K562 (cell line): ENCODE data around the gene SLC25A14. TPM values are rescaled to one million over a fixed set of nuclear protein-coding genes. Genes with fewer than 3 reads are reported as not detected.

Source experiments
- ATAC-seq: fragments of 200-7000 bp; cut with Tn5 transposase; 3 replicates; pipeline ENCODE4 v1.9.1; 2020; ENCODE audit warnings: moderate library complexity
- BruUV-seq: library from RNA; stranded (reverse); fragments of 400-500 nt; replicated peaks from 2 replicates; lab custom pipeline; 2021; lab: Mats Ljungman, UMichigan
- CTCF ChIA-PET: fragments of 300-600 bp; formaldehyde crosslinking; extraction: SDS; loops from one replicate; lab custom pipeline; 2021; ENCODE audit warnings: low intra/inter-chr PET ratio; lab: Yijun Ruan, JAX
- POLR2A ChIA-PET: fragments of 300-600, 350-650 bp; sonication (Branson Sonifier 250); formaldehyde crosslinking; extraction: SDS; loops from one replicate; lab custom pipeline; 2021; ENCODE audit warnings: antibody characterized with exemption, inconsistent platforms; lab: Yijun Ruan, JAX
- DNase-seq, 4 experiments: peaks; one replicate each; pipeline versions ENCODE4 v3.0.0 to v3.0.0-alpha.2; 2011 to 2018; ENCODE audit warnings: low spot score in 3 of 4, mixed read lengths in 3 of 4; ENCODE audit errors: extremely low read depth in 1 of 4
- FAIRE-seq: peaks from 2 replicates; lab custom pipeline; 2011; peaks lifted over from hg19 to GRCh38; lab: Jason Lieb, UNC
- H2AFZ ChIP-seq: 2 replicates; pipeline ENCODE4 v1.6.0; 2011; ENCODE audit warnings: low read depth, low read length, control low read depth, inconsistent platforms
- H3K27ac ChIP-seq: fragments of 200-600 bp; 3 replicates; pipeline ENCODE4 v1.8.0; 2011; ENCODE audit warnings: low read depth, mild to moderate bottlenecking, control low read depth, inconsistent platforms, low read length, moderate library complexity, mixed read lengths; ENCODE audit errors: extremely low read depth
- H3K27me3 ChIP-seq, 2 experiments: fragments of 300-600 bp in 1 of 2; 2 replicates in 1 of 2; 3 replicates in 1 of 2; pipeline versions ENCODE4 v1.6.0 to v1.8.0; 2011; ENCODE audit warnings: inconsistent platforms in 2 of 2, low read length in 2 of 2, mild to moderate bottlenecking in 1 of 2, mixed read lengths in 1 of 2, moderate library complexity in 1 of 2; ENCODE audit not compliant: control insufficient read depth in 2 of 2, insufficient read depth in 2 of 2
- H3K36me3 ChIP-seq: fragments of 300-600 bp; 3 replicates; pipeline ENCODE4 v1.8.0; 2011; ENCODE audit warnings: mild to moderate bottlenecking, low read length, inconsistent platforms; ENCODE audit not compliant: control insufficient read depth, insufficient read depth
- H3K4me1 ChIP-seq, 2 experiments: fragments of 200-600 bp in 1 of 2; replicated peaks in 1 of 2; 2 replicates in 1 of 2; 3 replicates in 1 of 2; pipeline versions ENCODE4 v1.5.1 to v1.8.0; 2011; ENCODE audit warnings: inconsistent platforms in 2 of 2, low read length in 2 of 2, mild to moderate bottlenecking in 1 of 2, mixed read lengths in 1 of 2, moderate library complexity in 1 of 2; ENCODE audit not compliant: control insufficient read depth in 2 of 2, insufficient read depth in 2 of 2
- H3K4me2 ChIP-seq: 2 replicates; pipeline ENCODE4 v1.6.1; 2011; ENCODE audit warnings: low read length, control low read depth, inconsistent platforms, mixed read lengths; ENCODE audit not compliant: insufficient read depth
- H3K4me3 ChIP-seq: fragments of 200-600 bp; sonication (generic), shearing (Covaris generic); 2 replicates; pipeline ENCODE4 v1.5.1; 2016; ENCODE audit warnings: control low read depth, inconsistent platforms
- H3K79me2 ChIP-seq: fragments of 200-600 bp; 3 replicates; pipeline ENCODE4 v1.8.0; 2011; ENCODE audit warnings: low read length, inconsistent platforms; ENCODE audit not compliant: control insufficient read depth, insufficient read depth
- H3K9ac ChIP-seq, 2 experiments: 2 replicates each; pipeline versions ENCODE4 v1.6.0 to v1.6.1; 2011; ENCODE audit warnings: low read depth in 2 of 2, low read length in 2 of 2, control low read depth in 1 of 2, inconsistent platforms in 1 of 2, mild to moderate bottlenecking in 1 of 2, mixed read lengths in 1 of 2; ENCODE audit not compliant: insufficient read depth in 1 of 2
- H3K9me1 ChIP-seq: one replicate; pipeline ENCODE4 v1.6.0; 2011; ENCODE audit warnings: inconsistent platforms, mild to moderate bottlenecking, low read length, moderate library complexity; ENCODE audit not compliant: control insufficient read depth, insufficient read depth
- H3K9me3 ChIP-seq: replicated peaks from 2 replicates; pipeline ENCODE4 v1.5.1; 2011; ENCODE audit warnings: low read depth, low read length, inconsistent platforms; ENCODE audit not compliant: control insufficient read depth, insufficient read depth
- H4K20me1 ChIP-seq: replicated peaks from 2 replicates; pipeline ENCODE4 v1.6.1; 2011; ENCODE audit warnings: low read length, inconsistent platforms, mixed read lengths; ENCODE audit not compliant: control insufficient read depth, insufficient read depth
- BMI1 ChIP-seq: fragments of 150-350 bp; IDR thresholded peaks from 2 replicates; pipeline ENCODE4 v1.6.1; 2014; ENCODE audit warnings: low read length
- FIP1L1 ChIP-seq: fragments of 200-400 bp; formaldehyde crosslinking; IDR thresholded peaks from 2 replicates; pipeline ENCODE4 v1.6.1; 2018; ENCODE audit warnings: mild to moderate bottlenecking, low read depth, low read length; ENCODE audit not compliant: poor library complexity, severe bottlenecking
- GATAD2B ChIP-seq: fragments of 450-650 bp; IDR thresholded peaks from 2 replicates; pipeline ENCODE4 v1.6.1; 2017; ENCODE audit warnings: mild to moderate bottlenecking, borderline replicate concordance
- HDAC3 ChIP-seq: fragments of 450-650 bp; IDR thresholded peaks from 2 replicates; pipeline ENCODE4 v1.6.1; 2018; ENCODE audit warnings: borderline replicate concordance, mild to moderate bottlenecking, moderate library complexity; ENCODE audit not compliant: partially characterized antibody
- MAFK ChIP-seq: IDR thresholded peaks from 2 replicates; pipeline ENCODE4 v1.6.1; 2011; ENCODE audit warnings: low read length, improper control_type of control experiment
- PRPF4 ChIP-seq: fragments of 200-400 bp; formaldehyde crosslinking; IDR thresholded peaks from one replicate; pipeline ENCODE4 v1.6.1; 2017; ENCODE audit warnings: low read length, low read depth, mild to moderate bottlenecking; ENCODE audit not compliant: insufficient read depth, poor library complexity, severe bottlenecking
- PTBP1 ChIP-seq: fragments of 200-400 bp; formaldehyde crosslinking; IDR thresholded peaks from 2 replicates; pipeline ENCODE4 v1.6.1; 2017; ENCODE audit warnings: low read depth, low read length
- RAD51 ChIP-seq: fragments of 450-650 bp; IDR thresholded peaks from 2 replicates; pipeline ENCODE4 v1.7.1; 2016; ENCODE audit warnings: low read depth, mild to moderate bottlenecking, borderline replicate concordance
- RBBP5 ChIP-seq: fragments of 200-600 bp; sonication (generic); IDR thresholded peaks from 2 replicates; pipeline ENCODE4 v1.6.1; 2012; ENCODE audit warnings: borderline replicate concordance, mild to moderate bottlenecking, low read length, control low read depth, inconsistent platforms; ENCODE audit not compliant: insufficient read depth, poor library complexity, severe bottlenecking
- TEAD4 ChIP-seq, 2 experiments: sonication (generic) in 1 of 2; formaldehyde crosslinking in 1 of 2; IDR thresholded peaks; 2 replicates each; pipeline versions ENCODE4 v1.6.1 to v1.8.0; 2012 to 2022; ENCODE audit warnings: borderline replicate concordance in 1 of 2, inconsistent platforms in 1 of 2, low read length in 1 of 2, mild to moderate bottlenecking in 1 of 2, missing genetic modification reagents in 1 of 2
- ZKSCAN8 ChIP-seq: fragments of 200-800 bp; sonication (Bioruptor generic); IDR thresholded peaks from 2 replicates; pipeline ENCODE4 v1.6.1; 2016; ENCODE audit warnings: missing genetic modification characterization, missing compliant biosample characterization
- ZNF133 ChIP-seq: fragments of 250-450 bp; sonication (Bioruptor Pico); IDR thresholded peaks from 2 replicates; pipeline ENCODE4 v1.4.0; 2020; ENCODE audit warnings: mild to moderate bottlenecking
- ZNF217 ChIP-seq: sonication (generic); formaldehyde crosslinking; IDR thresholded peaks from 2 replicates; pipeline ENCODE4 v1.8.0; 2022; ENCODE audit warnings: mild to moderate bottlenecking, missing genetic modification reagents
- WGBS: fragments of 100-300 bp; shearing (Covaris generic); methylation state at CpG from one replicate; pipeline ENCODE4 v1.1.6; 2016; ENCODE audit warnings: low coverage, mixed read lengths; ENCODE audit not compliant: insufficient coverage; ENCODE audit errors: missing lambda C conversion rate; 5-methylcytosine and 5-hydroxymethylcytosine counted together
- in situ Hi-C: fragments of 300-500 bp; cut with MboI; formaldehyde crosslinking; loops from 4 replicates; pipeline ENCODE4 v1.15.0; 2018; ENCODE audit warnings: inconsistent platforms, mixed read lengths
- intact Hi-C: fragments of 100-400 bp; cut with micrococcal nuclease; formaldehyde crosslinking; loops from 2 replicates; pipeline ENCODE4 v1.14.2; 2022
- polyA plus RNA-seq, 8 experiments: library from polyadenylated mRNA; depleted of rRNA in 4 of 8; stranded (reverse) in 5 of 8; unstranded in 3 of 8; fragments of >200 nt; fragmentation: Nextera tagmentation in 2 of 8; fragmentation: Illumina TruSeq in 1 of 8; extraction: Ambion mirVana in 2 of 8; extraction: Trizol in 1 of 8; gene quantifications; 2 replicates each; pipeline versions ENCODE4 v1.2.1 to v1.2.3, GENCODE V29; 2011 to 2014; ENCODE audit warnings: inconsistent platforms in 1 of 8, missing spikeins in 1 of 8
- total RNA-seq, 7 experiments: library from RNA; depleted of rRNA in 6 of 7; stranded (reverse); fragments of >200 nt in 6 of 7; fragmentation: Illumina TruSeq in 2 of 7; extraction: Trizol in 2 of 7; gene quantifications; 2 replicates each; pipeline versions ENCODE4 v1.2.1 to v1.2.3, GENCODE V29; 2011 to 2021; ENCODE audit warnings: low replicate concordance in 1 of 7
- TF ChIP-seq, protein P1 (sequence below): IDR thresholded peaks from 3 replicates; pipeline ENCODE4 v1.6.1; 2011; ENCODE audit warnings: borderline replicate concordance, mild to moderate bottlenecking, moderate library complexity; ENCODE audit not compliant: insufficient read length; ENCODE audit errors: extremely low read depth

Gene SLC25A14
- total and polyA plus RNA-seq, 9 of the 15 experiments (the other 6 are each of a cell fraction or from before 2014, with no cell fraction given), result 9.5 to 33.3 (median 15.8) TPM

DNA sequence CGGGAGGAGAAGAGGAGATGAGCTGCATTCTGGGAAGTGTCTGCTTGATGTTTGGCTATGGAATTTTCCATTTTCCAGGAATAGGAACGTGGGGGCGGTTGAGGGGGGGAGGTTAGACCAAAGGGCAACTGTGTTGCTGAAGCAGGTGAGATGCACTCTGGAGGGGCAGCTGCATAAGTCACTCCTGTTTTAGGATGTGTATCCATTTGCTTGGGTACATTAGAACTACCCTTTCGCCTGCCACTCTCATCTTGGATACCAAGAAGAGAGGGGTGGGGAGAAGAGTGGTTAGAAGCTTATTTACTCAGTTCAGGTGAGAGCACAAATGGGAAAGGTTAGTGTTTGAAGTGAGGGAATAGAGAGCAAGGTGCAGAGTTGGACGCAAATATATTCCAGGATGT, 46.7 kb downstream of the SLC25A14 start:
- H3K27me3 ChIP-seq, result peaks cover 3 to 19% of the 10 kb centered on the region in 2 experiments; a peak in 4 of 5 replicates
- 6% methylated on average over 5 of the region's 5 CpGs for WGBS
- H3K36me3 ChIP-seq, result no peaks in the 10 kb centered on the region
- no peaks in the 10 kb centered on the region for H3K9me1 ChIP-seq
- ATAC-seq (no peak), FAIRE-seq (no peak), DNase-seq (no peak)
- no peaks in the 10 kb centered on the region; a peak in 2 of 5 replicates for H3K4me1 ChIP-seq
- H3K9me3 ChIP-seq, result no peaks in the 10 kb centered on the region
- no peak overlapping the region for H2AFZ ChIP-seq
- H3K4me2 ChIP-seq, result no peak overlapping the region
- no peaks in the 10 kb centered on the region for H4K20me1 ChIP-seq
- no peak overlapping the region for H3K9ac ChIP-seq
- in situ Hi-C loops (no loop called here), intact Hi-C loops (no loop called here)
- no TSS peak for BruUV-seq
- TF ChIP-seq PRPF4, result no peak
- TF ChIP-seq ZNF217, result no peak
- TF ChIP-seq BMI1, result no peak
- no peak for TF ChIP-seq FIP1L1
- TF ChIP-seq TEAD4 (IDR thresholded peaks at IDR 0.05; ENCODE audit: low read length), result no peak
- TF ChIP-seq TEAD4 (CRISPR knock-in tag; IDR thresholded peaks at IDR 0.05; ENCODE audit: borderline replicate concordance), result no peak
- no peak for TF ChIP-seq RBBP5
- TF ChIP-seq HDAC3, result no peak
- no peak for TF ChIP-seq GATAD2B
- TF ChIP-seq RAD51, result no peak
- TF ChIP-seq PTBP1, result no peak
- TF ChIP-seq, protein P1, sequence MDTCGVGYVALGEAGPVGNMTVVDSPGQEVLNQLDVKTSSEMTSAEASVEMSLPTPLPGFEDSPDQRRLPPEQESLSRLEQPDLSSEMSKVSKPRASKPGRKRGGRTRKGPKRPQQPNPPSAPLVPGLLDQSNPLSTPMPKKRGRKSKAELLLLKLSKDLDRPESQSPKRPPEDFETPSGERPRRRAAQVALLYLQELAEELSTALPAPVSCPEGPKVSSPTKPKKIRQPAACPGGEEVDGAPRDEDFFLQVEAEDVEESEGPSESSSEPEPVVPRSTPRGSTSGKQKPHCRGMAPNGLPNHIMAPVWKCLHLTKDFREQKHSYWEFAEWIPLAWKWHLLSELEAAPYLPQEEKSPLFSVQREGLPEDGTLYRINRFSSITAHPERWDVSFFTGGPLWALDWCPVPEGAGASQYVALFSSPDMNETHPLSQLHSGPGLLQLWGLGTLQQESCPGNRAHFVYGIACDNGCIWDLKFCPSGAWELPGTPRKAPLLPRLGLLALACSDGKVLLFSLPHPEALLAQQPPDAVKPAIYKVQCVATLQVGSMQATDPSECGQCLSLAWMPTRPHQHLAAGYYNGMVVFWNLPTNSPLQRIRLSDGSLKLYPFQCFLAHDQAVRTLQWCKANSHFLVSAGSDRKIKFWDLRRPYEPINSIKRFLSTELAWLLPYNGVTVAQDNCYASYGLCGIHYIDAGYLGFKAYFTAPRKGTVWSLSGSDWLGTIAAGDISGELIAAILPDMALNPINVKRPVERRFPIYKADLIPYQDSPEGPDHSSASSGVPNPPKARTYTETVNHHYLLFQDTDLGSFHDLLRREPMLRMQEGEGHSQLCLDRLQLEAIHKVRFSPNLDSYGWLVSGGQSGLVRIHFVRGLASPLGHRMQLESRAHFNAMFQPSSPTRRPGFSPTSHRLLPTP, result no peak
- TF ChIP-seq ZNF133 (CRISPR knock-in tag), result no peak
- TF ChIP-seq ZKSCAN8, result no peak
- TF ChIP-seq MAFK, result no peak
- H3K4me3 ChIP-seq, result no peak overlapping the region
- no peaks in the 10 kb centered on the region for H3K79me2 ChIP-seq
- no peak overlapping the region for H3K27ac ChIP-seq
- POLR2A ChIA-PET, result no interaction called here
- CTCF ChIA-PET, result no interaction called here
